Stimulated activated CD8-positive, alpha-beta memory T cell treated with anti-CD3 and anti-CD28 coated beads, Interleukin-2, amount 100 ng/mL, for 48 hours (primary cell): ENCODE data around the gene SLC23A1.
A peak's percentile ranks its signal among the peaks of the same experiment; 100 is the strongest.
"Not testable (repeated sequence)": the region's sequence is repeated elsewhere in the genome, so short reads cannot be mapped to it uniquely, and the experiment has no call there.

Experiments
- DNase-seq, 2 donors: peaks; one replicate each; pipeline ENCODE4 v3.0.0-alpha.2; 2020; ENCODE audit warnings: low read depth in 2 of 2

SLC23A1 gene

GRCh38 chr5:139383275-139383992, at the start of gene SLC23A1:
Gene SLC23A1 (minus strand): TSS chr5:139383297. CDS start chr5:139383253, 44 bp downstream.
- no peak for DNase-seq

- no peak for DNase-seq
These were observed 48.6 kb upstream of the SLC23A1 start for GRCh38 chr5:139431706-139432105.

GRCh38 chr5:139430015-139430414, 46.9 kb upstream of the SLC23A1 start:
- no peak for DNase-seq

GRCh38 chr5:139426203-139426885, 43.2 kb upstream of the SLC23A1 start:
- no peak for DNase-seq

- no peak for DNase-seq
These were observed 42.4 kb upstream of the SLC23A1 start for GRCh38 chr5:139425497-139425896.

- DNase-seq, result no peak
These were observed 39.3 kb upstream of the SLC23A1 start for GRCh38 chr5:139422307-139422893.

GRCh38 chr5:139419226-139420192, 36.4 kb upstream of the SLC23A1 start:
- DNase-seq, result no peak

GRCh38 chr5:139418793-139419192, 35.7 kb upstream of the SLC23A1 start:
- DNase-seq, result no peak

- DNase-seq, result no peak
These were observed 34.1 kb upstream of the SLC23A1 start for GRCh38 chr5:139417214-139417613.

- no peak for DNase-seq
These were observed 33.6 kb upstream of the SLC23A1 start for GRCh38 chr5:139416651-139417050.

- DNase-seq, result no peak
These were observed 32.8 kb upstream of the SLC23A1 start for GRCh38 chr5:139415869-139416268.

- peak in 1 of 2 donors; percentile 38 for DNase-seq
These were observed 32.2 kb upstream of the SLC23A1 start for GRCh38 chr5:139415221-139415861.

GRCh38 chr5:139414581-139415130, 31.6 kb upstream of the SLC23A1 start:
- no peak for DNase-seq

GRCh38 chr5:139413963-139414362, 30.9 kb upstream of the SLC23A1 start:
- no peak for DNase-seq

- no peak for DNase-seq
These were observed 30.1 kb upstream of the SLC23A1 start for GRCh38 chr5:139413153-139413552.

GRCh38 chr5:139410993-139411828, 28.1 kb upstream of the SLC23A1 start:
- no peak for DNase-seq

GRCh38 chr5:139410121-139410992, 27.3 kb upstream of the SLC23A1 start:
- DNase-seq, result no peak

GRCh38 chr5:139409116-139409515, 26.0 kb upstream of the SLC23A1 start:
- DNase-seq, result not testable (repeated sequence)

- no peak for DNase-seq
These were observed 25.1 kb upstream of the SLC23A1 start for GRCh38 chr5:139408191-139408590.
